GM12878 (cell line): Measurements from ENCODE around the gene WNT11. TPM values are rescaled to one million over a fixed set of nuclear protein-coding genes. Genes with fewer than 3 reads are reported as not detected.

Experiments
- ATAC-seq: fragments of 200-7000 bp; cut with Tn5 transposase; 3 replicates; pipeline ENCODE4 v1.9.1; 2020; ENCODE audit warnings: mild to moderate bottlenecking, moderate library complexity
- BruUV-seq: library from RNA; stranded (reverse); fragments of 400-500 nt; replicated peaks from 2 replicates; lab custom pipeline; 2021; lab: Mats Ljungman, UMichigan
- CTCF ChIA-PET: fragments of 300-600 bp; sonication (Branson Sonifier 250); formaldehyde crosslinking; extraction: SDS; loops from one replicate; lab custom pipeline; 2021; ENCODE audit warnings: inconsistent platforms; lab: Yijun Ruan, JAX
- POLR2A ChIA-PET: fragments of 350-600 bp; formaldehyde crosslinking; extraction: SDS; loops from one replicate; lab custom pipeline; 2021; ENCODE audit warnings: inconsistent platforms; lab: Charles Lee
- RAD21 ChIA-PET: fragments of 300-600 bp; sonication (Branson Sonifier 250); formaldehyde crosslinking; loops from one replicate; lab custom pipeline; 2023; ENCODE audit warnings: antibody characterized with exemption; ENCODE audit not compliant: unreplicated experiment; lab: Charles Lee
- SMC1A ChIA-PET: fragments of 300-600 bp; sonication (Branson Sonifier 250); formaldehyde crosslinking; loops from one replicate; lab custom pipeline; 2023; ENCODE audit not compliant: unreplicated experiment, uncharacterized antibody; lab: Charles Lee
- DNase-seq: peaks from one replicate; pipeline ENCODE4 v3.0.0-alpha.2; 2011; ENCODE audit warnings: low read depth, low spot score
- FAIRE-seq: peaks from 3 replicates; lab custom pipeline; 2011; peaks lifted over from hg19 to GRCh38; lab: Jason Lieb, UNC
- H2AFZ ChIP-seq: 2 replicates; pipeline ENCODE4 v1.6.0; 2011; ENCODE audit warnings: low read depth, low read length, control low read depth; ENCODE audit not compliant: control insufficient read depth
- H3K27ac ChIP-seq: 2 replicates; pipeline ENCODE4 v1.5.1; 2011; ENCODE audit warnings: control low read depth; ENCODE audit not compliant: control insufficient read depth, insufficient read depth
- H3K27me3 ChIP-seq, 2 experiments: replicated peaks in 1 of 2; 2 replicates each; pipeline versions ENCODE4 v1.6.0 to v1.6.1; 2011; ENCODE audit warnings: low read length in 1 of 2; ENCODE audit not compliant: control insufficient read depth in 2 of 2, insufficient read depth in 2 of 2
- H3K36me3 ChIP-seq, 2 experiments: 2 replicates each; pipeline ENCODE4 v1.5.1; 2011; ENCODE audit warnings: low read length in 1 of 2; ENCODE audit not compliant: control insufficient read depth in 2 of 2, insufficient read depth in 2 of 2
- H3K4me1 ChIP-seq: 2 replicates; pipeline ENCODE4 v1.6.1; 2011; ENCODE audit warnings: mild to moderate bottlenecking, low read length, moderate library complexity, mixed read lengths; ENCODE audit not compliant: control insufficient read depth, insufficient read depth
- H3K4me2 ChIP-seq: 2 replicates; pipeline ENCODE4 v1.6.0; 2011; ENCODE audit warnings: control low read depth; ENCODE audit not compliant: control insufficient read depth, insufficient read depth
- H3K4me3 ChIP-seq: fragments of 200-600 bp; sonication (generic); 2 replicates; pipeline ENCODE4 v1.5.1; 2016
- H3K79me2 ChIP-seq: 2 replicates; pipeline ENCODE4 v1.6.0; 2011; ENCODE audit warnings: low read length; ENCODE audit not compliant: control insufficient read depth, insufficient read depth
- H3K9ac ChIP-seq: 2 replicates; pipeline ENCODE4 v1.8.0; 2011; ENCODE audit warnings: low read length, control low read depth, mixed read lengths; ENCODE audit not compliant: control insufficient read depth, insufficient read depth
- H3K9me3 ChIP-seq: replicated peaks from 3 replicates; pipeline ENCODE4 v1.5.1; 2011; ENCODE audit warnings: mild to moderate bottlenecking, low read length; ENCODE audit not compliant: control insufficient read depth, insufficient read depth
- H4K20me1 ChIP-seq: 2 replicates; pipeline ENCODE4 v1.6.0; 2011; ENCODE audit not compliant: control insufficient read depth, insufficient read depth
- BMI1 ChIP-seq: fragments of 450-650 bp; IDR thresholded peaks from 2 replicates; pipeline ENCODE4 v1.6.1; 2016; ENCODE audit warnings: mild to moderate bottlenecking, moderate library complexity, borderline replicate concordance
- CBX5 ChIP-seq: sonication (generic); IDR thresholded peaks from 2 replicates; pipeline ENCODE4 v1.6.1; 2016; ENCODE audit warnings: low read depth, moderate library complexity, mild to moderate bottlenecking, inconsistent platforms
- CREM ChIP-seq: IDR thresholded peaks from 2 replicates; pipeline ENCODE4 v1.6.1; 2014; ENCODE audit warnings: antibody characterized with exemption, low read depth
- MEF2A ChIP-seq: IDR thresholded peaks from 2 replicates; pipeline ENCODE4 v1.6.1; 2011; ENCODE audit warnings: low read depth, mild to moderate bottlenecking, low read length, moderate library complexity; ENCODE audit not compliant: insufficient read depth
- MYC ChIP-seq: IDR thresholded peaks from 2 replicates; pipeline ENCODE4 v1.6.1; 2011; ENCODE audit warnings: mild to moderate bottlenecking, low read length, moderate library complexity, inconsistent platforms; ENCODE audit not compliant: insufficient read depth, insufficient replicate concordance, insufficient read length, severe bottlenecking
- NFIC ChIP-seq: IDR thresholded peaks from 2 replicates; pipeline ENCODE4 v1.6.1; 2012; ENCODE audit warnings: low read depth, mild to moderate bottlenecking, inconsistent platforms, low read length, moderate library complexity
- SMAD1 ChIP-seq: fragments of 450-650 bp; IDR thresholded peaks from 2 replicates; pipeline ENCODE4 v1.6.1; 2018; ENCODE audit warnings: mild to moderate bottlenecking, low read depth; ENCODE audit not compliant: partially characterized antibody
- SMAD5 ChIP-seq: IDR thresholded peaks from 2 replicates; pipeline ENCODE4 v1.6.1; 2016; ENCODE audit warnings: antibody characterized with exemption, low read depth
- TAF1 ChIP-seq: IDR thresholded peaks from 2 replicates; pipeline ENCODE4 v1.6.1; 2011; ENCODE audit warnings: mild to moderate bottlenecking, low read depth, low read length, borderline replicate concordance
- ZNF384 ChIP-seq: IDR thresholded peaks from 2 replicates; pipeline ENCODE4 v1.6.1; 2012; ENCODE audit warnings: low read depth, mild to moderate bottlenecking, low read length, improper control_type of control experiment, borderline replicate concordance
- WGBS: methylation state at CpG from one replicate; pipeline ENCODE4 v1.1.6; 2016; ENCODE audit warnings: low lambda C conversion rate; ENCODE audit not compliant: insufficient replicate concordance, insufficient coverage; ENCODE audit errors: missing lambda C conversion rate; 5-methylcytosine and 5-hydroxymethylcytosine counted together
- in situ Hi-C: fragments of 300-500 bp; cut with MboI; formaldehyde crosslinking; loops from 9 replicates; pipeline ENCODE4 v1.14.3; 2018; ENCODE audit warnings: mixed read lengths
- intact Hi-C: fragments of 100-400 bp; cut with micrococcal nuclease; formaldehyde crosslinking; loops from one replicate; pipeline ENCODE4 v1.14.2; 2022; ENCODE audit not compliant: unreplicated experiment
- polyA plus RNA-seq, 11 experiments: library from polyadenylated mRNA; depleted of rRNA in 4 of 11; unstranded in 6 of 11; stranded (reverse) in 5 of 11; fragments of >200 nt; fragmentation: Nextera tagmentation in 4 of 11; fragmentation: Illumina TruSeq in 1 of 11; extraction: Ambion mirVana in 4 of 11; extraction: Trizol in 1 of 11; gene quantifications; 1 replicate in 1 of 11; 2 replicates in 10 of 11; pipeline versions ENCODE4 v1.2.1 to v1.2.3, GENCODE V29; 2011 to 2016; ENCODE audit warnings: inconsistent platforms in 2 of 11, missing spikeins in 2 of 11, low read depth in 1 of 11
- total RNA-seq, 4 experiments: library from RNA; depleted of rRNA in 3 of 4; stranded (reverse); fragments of >200 nt in 3 of 4; fragmentation: Illumina TruSeq in 1 of 4; extraction: Trizol in 1 of 4; gene quantifications; 2 replicates each; pipeline versions ENCODE4 v1.2.1 to v1.2.3, GENCODE V29; 2013 to 2021
- TF ChIP-seq, protein P1 (sequence below): fragments of 450-650 bp; formaldehyde crosslinking; IDR thresholded peaks from 2 replicates; pipeline ENCODE4 v1.5.0; 2022; ENCODE audit warnings: mild to moderate bottlenecking, missing genetic modification characterization
- TF ChIP-seq, protein P2 (sequence below): fragments of 150-350 bp; IDR thresholded peaks from 2 replicates; pipeline ENCODE4 v1.6.1; 2014; ENCODE audit warnings: mild to moderate bottlenecking, low read depth, low read length
- TF ChIP-seq, protein P3 (sequence below): IDR thresholded peaks from 2 replicates; pipeline ENCODE4 v1.6.1; 2011; ENCODE audit warnings: low read depth, mild to moderate bottlenecking, low read length, moderate library complexity, borderline replicate concordance; ENCODE audit errors: extremely low read depth

WNT11 gene
- total and polyA plus RNA-seq, 10 of the 15 experiments (the other 5 are each of a cell fraction or from before 2014, with no cell fraction given) = 0.05 to 0.19 TPM; not detected in 8

- Histone ChIP-seq H3K27ac (no peak overlapping the region), H4K20me1 (no peaks in the 10 kb centered on the region), H3K4me3 (no peak overlapping the region), H3K27me3 (no peaks in the 10 kb centered on the region; a peak in 1 of 4 replicates), H3K4me2 (no peak overlapping the region), H2AFZ (no peak overlapping the region), H3K79me2 (no peaks in the 10 kb centered on the region), H3K36me3 (no peaks in the 10 kb centered on the region), H3K9ac (no peak overlapping the region), H3K9me3 (no peaks in the 10 kb centered on the region), H3K4me1 (peaks cover 22% of the 10 kb centered on the region)
- FAIRE-seq = no peak
- DNase-seq = no peak
- no peak for TF ChIP-seq CREM
- TF ChIP-seq CBX5 = no peak
- no peak for TF ChIP-seq TAF1
- TF ChIP-seq SMAD5 = no peak
- TF ChIP-seq, protein P1, sequence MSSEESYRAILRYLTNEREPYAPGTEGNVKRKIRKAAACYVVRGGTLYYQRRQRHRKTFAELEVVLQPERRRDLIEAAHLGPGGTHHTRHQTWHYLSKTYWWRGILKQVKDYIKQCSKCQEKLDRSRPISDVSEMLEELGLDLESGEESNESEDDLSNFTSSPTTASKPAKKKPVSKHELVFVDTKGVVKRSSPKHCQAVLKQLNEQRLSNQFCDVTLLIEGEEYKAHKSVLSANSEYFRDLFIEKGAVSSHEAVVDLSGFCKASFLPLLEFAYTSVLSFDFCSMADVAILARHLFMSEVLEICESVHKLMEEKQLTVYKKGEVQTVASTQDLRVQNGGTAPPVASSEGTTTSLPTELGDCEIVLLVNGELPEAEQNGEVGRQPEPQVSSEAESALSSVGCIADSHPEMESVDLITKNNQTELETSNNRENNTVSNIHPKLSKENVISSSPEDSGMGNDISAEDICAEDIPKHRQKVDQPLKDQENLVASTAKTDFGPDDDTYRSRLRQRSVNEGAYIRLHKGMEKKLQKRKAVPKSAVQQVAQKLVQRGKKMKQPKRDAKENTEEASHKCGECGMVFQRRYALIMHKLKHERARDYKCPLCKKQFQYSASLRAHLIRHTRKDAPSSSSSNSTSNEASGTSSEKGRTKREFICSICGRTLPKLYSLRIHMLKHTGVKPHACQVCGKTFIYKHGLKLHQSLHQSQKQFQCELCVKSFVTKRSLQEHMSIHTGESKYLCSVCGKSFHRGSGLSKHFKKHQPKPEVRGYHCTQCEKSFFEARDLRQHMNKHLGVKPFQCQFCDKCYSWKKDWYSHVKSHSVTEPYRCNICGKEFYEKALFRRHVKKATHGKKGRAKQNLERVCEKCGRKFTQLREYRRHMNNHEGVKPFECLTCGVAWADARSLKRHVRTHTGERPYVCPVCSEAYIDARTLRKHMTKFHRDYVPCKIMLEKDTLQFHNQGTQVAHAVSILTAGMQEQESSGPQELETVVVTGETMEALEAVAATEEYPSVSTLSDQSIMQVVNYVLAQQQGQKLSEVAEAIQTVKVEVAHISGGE (CRISPR knock-in tag) = no peak
- TF ChIP-seq SMAD1 = no peak
- no peak for TF ChIP-seq ZNF384
- TF ChIP-seq MYC = no peak
- no peak for TF ChIP-seq NFIC
- TF ChIP-seq, protein P2, sequence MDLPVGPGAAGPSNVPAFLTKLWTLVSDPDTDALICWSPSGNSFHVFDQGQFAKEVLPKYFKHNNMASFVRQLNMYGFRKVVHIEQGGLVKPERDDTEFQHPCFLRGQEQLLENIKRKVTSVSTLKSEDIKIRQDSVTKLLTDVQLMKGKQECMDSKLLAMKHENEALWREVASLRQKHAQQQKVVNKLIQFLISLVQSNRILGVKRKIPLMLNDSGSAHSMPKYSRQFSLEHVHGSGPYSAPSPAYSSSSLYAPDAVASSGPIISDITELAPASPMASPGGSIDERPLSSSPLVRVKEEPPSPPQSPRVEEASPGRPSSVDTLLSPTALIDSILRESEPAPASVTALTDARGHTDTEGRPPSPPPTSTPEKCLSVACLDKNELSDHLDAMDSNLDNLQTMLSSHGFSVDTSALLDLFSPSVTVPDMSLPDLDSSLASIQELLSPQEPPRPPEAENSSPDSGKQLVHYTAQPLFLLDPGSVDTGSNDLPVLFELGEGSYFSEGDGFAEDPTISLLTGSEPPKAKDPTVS = no peak
- TF ChIP-seq BMI1 = no peak
- TF ChIP-seq, protein P3, sequence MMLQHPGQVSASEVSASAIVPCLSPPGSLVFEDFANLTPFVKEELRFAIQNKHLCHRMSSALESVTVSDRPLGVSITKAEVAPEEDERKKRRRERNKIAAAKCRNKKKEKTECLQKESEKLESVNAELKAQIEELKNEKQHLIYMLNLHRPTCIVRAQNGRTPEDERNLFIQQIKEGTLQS = no peak
- no peak for TF ChIP-seq MEF2A
- ChIA-PET RAD21 (no interaction called here), SMC1A (interaction anchor here (1.2 to 1.3 kb wide), 2 partner anchors 10 to 283 kb away, joined by 3 read pairs; no protein-coding TSS in a partner anchor), CTCF (no interaction called here), POLR2A (interaction anchor here (0.7 to 1.1 kb wide), 2 partner anchors 18 to 48 kb away, joined by 4 read pairs; no protein-coding TSS in a partner anchor)
- no peak for ATAC-seq
- 44% methylated on average over 11 of the region's 11 CpGs for WGBS
- in situ Hi-C loops = no loop called here
- BruUV-seq = no TSS peak
- intact Hi-C loops = no loop called here
Observed at GRCh38 chr11:76155500-76156227, 50.6 kb downstream of the WNT11 start.
